Thoracic aorta (tissue), 2 donors: Measurements from ENCODE around the gene RPS6KA4. TPM values are rescaled to one million over a fixed set of nuclear protein-coding genes. Genes with fewer than 3 reads are reported as not detected.

ENCODE experiments used
- ATAC-seq: fragments of 150-250 bp; one replicate; pipeline ENCODE4 v1.8.0; 2017; ENCODE audit warnings: low read depth; ENCODE audit not compliant: insufficient number of reproducible peaks, low FRiP score
- DNase-seq: peaks from one replicate; pipeline ENCODE4 v3.0.0-alpha.2; 2020; ENCODE audit warnings: low spot score
- H3K27ac ChIP-seq, 2 donors: fragments of 200-600 bp; sonication (generic); 1 replicate in 1 of 2; 2 replicates in 1 of 2; pipeline ENCODE4 v1.5.1; 2016; ENCODE audit warnings: mild to moderate bottlenecking in 2 of 2, moderate library complexity in 2 of 2
- H3K27me3 ChIP-seq: fragments of 200-600 bp; sonication (generic); replicated peaks from 2 replicates; pipeline ENCODE4 v1.6.0; 2016; ENCODE audit warnings: mild to moderate bottlenecking; ENCODE audit not compliant: insufficient read depth
- H3K36me3 ChIP-seq: fragments of 200-600 bp; sonication (generic); one replicate; pipeline ENCODE4 v1.5.1; 2016
- H3K4me1 ChIP-seq, 2 donors: fragments of 200-600 bp; sonication (generic); 1 replicate in 1 of 2; 2 replicates in 1 of 2; pipeline versions ENCODE4 v1.5.1 to v1.6.0; 2016; ENCODE audit warnings: low read depth in 2 of 2, mild to moderate bottlenecking in 1 of 2; ENCODE audit not compliant: control insufficient read depth in 1 of 2
- H3K4me3 ChIP-seq: fragments of 200-600 bp; sonication (generic); 2 replicates; pipeline ENCODE4 v1.5.1; 2016; ENCODE audit warnings: mild to moderate bottlenecking
- H3K9me3 ChIP-seq: fragments of 200-600 bp; sonication (generic); 2 replicates; pipeline ENCODE4 v1.5.1; 2016
- CTCF ChIP-seq: fragments of 200-600 bp; sonication (generic); IDR thresholded peaks from one replicate; pipeline ENCODE4 v1.5.1; 2019; ENCODE audit warnings: antibody characterized with exemption
- total RNA-seq, 2 donors: library from RNA; depleted of rRNA; stranded (reverse); fragments of >200 nt; gene quantifications; one replicate each; pipeline versions ENCODE4 v1.1.0 to v1.2.3, GENCODE V29; 2016

RPS6KA4 gene
- total RNA-seq, 2 donors from 2014 or later = 42.5 to 50.0 TPM

DNA sequence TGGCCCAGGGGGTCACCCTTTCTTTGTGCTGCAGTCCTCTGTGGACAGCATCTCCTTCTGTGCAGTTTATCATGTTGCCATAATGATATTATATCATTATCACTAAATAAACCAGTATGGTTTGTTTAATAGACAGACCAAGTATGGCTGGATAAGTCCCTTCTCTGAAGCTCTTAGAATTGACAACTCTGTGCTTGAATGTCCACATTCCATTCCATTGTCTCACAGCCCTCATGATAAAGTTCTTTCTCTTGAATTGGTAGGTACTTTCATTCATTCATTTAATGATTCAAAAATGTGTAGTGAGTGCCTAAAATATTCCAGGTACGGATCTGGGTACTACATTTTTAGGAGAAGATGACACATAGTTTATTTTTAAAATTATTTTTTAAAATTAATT is 7.8 kb downstream of the RPS6KA4 start:
- no peaks in the 10 kb centered on the region for H3K27me3 ChIP-seq
- no peak overlapping the region for H3K27ac ChIP-seq
- H3K9me3 ChIP-seq = no peaks in the 10 kb centered on the region
- ATAC-seq = no peak
- peaks cover 62% of the 10 kb centered on the region for H3K36me3 ChIP-seq
- TF ChIP-seq CTCF = no peak
- H3K4me3 ChIP-seq = no peak overlapping the region
- no peaks in the 10 kb centered on the region for H3K4me1 ChIP-seq
- DNase-seq = no peak

DNA sequence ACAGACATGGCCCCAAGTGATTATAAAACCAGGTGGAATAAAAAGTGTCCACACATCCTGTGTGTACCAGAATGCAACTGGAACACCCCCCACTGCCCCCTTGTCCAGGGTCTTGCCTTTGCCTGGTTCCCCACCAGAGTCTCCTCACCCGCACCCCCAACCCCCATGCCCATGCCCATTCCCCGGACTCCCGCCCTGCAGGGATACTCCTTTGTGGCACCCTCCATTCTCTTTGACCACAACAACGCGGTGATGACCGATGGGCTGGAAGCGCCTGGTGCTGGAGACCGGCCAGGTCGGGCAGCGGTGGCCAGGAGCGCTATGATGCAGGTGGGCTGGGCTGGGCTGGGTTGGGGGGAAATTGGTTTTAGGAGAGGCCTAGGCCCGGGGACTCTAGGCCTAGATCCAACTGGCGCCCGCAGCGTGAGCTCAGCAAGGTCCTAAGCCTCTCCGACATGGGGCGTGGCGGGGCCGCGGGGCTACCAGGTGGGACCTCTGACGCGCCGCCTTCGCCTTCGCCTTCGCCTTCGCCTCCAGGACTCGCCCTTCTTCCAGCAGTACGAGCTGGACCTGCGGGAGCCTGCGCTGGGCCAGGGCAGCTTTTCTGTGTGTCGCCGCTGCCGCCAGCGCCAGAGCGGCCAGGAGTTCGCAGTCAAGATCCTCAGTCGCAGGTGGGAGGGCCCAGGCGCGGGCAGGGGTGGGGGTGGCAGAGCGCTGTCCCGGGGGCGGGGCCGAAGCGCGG is 9.1 kb downstream of the RPS6KA4 start:
- H3K9me3 ChIP-seq = no peaks in the 10 kb centered on the region
- no peak overlapping the region for H3K4me3 ChIP-seq
- TF ChIP-seq CTCF = no peak
- no peak for ATAC-seq
- H3K4me1 ChIP-seq = peaks cover 0 to 6% of the 10 kb centered on the region in 2 donors
- no peak for DNase-seq
- peaks cover 49% of the 10 kb centered on the region for H3K36me3 ChIP-seq
- H3K27ac ChIP-seq = no peak overlapping the region
- no peaks in the 10 kb centered on the region for H3K27me3 ChIP-seq

- Histone ChIP-seq H3K36me3 (peaks cover 48% of the 10 kb centered on the region), H3K4me1 (peaks cover 0 to 6% of the 10 kb centered on the region in 2 donors), H3K9me3 (no peaks in the 10 kb centered on the region), H3K27me3 (no peaks in the 10 kb centered on the region), H3K4me3 (no peak overlapping the region), H3K27ac (no peak overlapping the region)
- DNase-seq = no peak
- no peak for TF ChIP-seq CTCF
- ATAC-seq = no peak
Measured at GRCh38 chr11:64368673-64369074, 9.7 kb downstream of the RPS6KA4 start.

- peaks cover 48% of the 10 kb centered on the region for H3K36me3 ChIP-seq
- H3K4me3 ChIP-seq = no peak overlapping the region
- no peak for DNase-seq
Measured at GRCh38 chr11:64369440-64370421, 10.8 kb downstream of the RPS6KA4 start.

More at GRCh38 chr11:64369440-64370421, 10.8 kb downstream of the RPS6KA4 start:
- Histone ChIP-seq H3K27me3 (no peaks in the 10 kb centered on the region), H3K4me1 (peaks cover 0 to 6% of the 10 kb centered on the region in 2 donors), H3K9me3 (no peaks in the 10 kb centered on the region), H3K27ac (no peak overlapping the region)
- ATAC-seq = no peak
- TF ChIP-seq CTCF = no peak
